Activated CD8-positive, alpha-beta T cell treated with anti-CD3 and anti-CD28 coated beads, Interleukin-2, amount 10 ng/mL, durations not matched to agents 7 days and 5 days (primary cell): Measurements from ENCODE around the gene ATXN1L. TPM values are rescaled to one million over a fixed set of nuclear protein-coding genes. Genes with fewer than 3 reads are reported as not detected.
"Not testable (repeated sequence)": the region's sequence is repeated elsewhere in the genome, so short reads cannot be mapped to it uniquely, and the experiment has no call there.

ENCODE experiments used
- ATAC-seq: fragments of 150-1000 bp; cut with Tn5 transposase; one replicate; pipeline ENCODE4 v1.10.0; 2021; ENCODE audit warnings: moderate library complexity
- CTCF ChIA-PET: fragments of 350-600 bp; sonication (Branson Sonifier 250); formaldehyde crosslinking; loops from one replicate; lab custom pipeline; 2021; ENCODE audit warnings: antibody characterized with exemption; lab: Charles Lee
- POLR2A ChIA-PET: fragments of 350-600 bp; sonication (Branson Sonifier 250); formaldehyde crosslinking; loops from one replicate; lab custom pipeline; 2021; ENCODE audit warnings: antibody characterized with exemption; lab: Charles Lee
- DNase-seq: peaks from one replicate; pipeline ENCODE4 v3.0.0-alpha.2; 2020
- H3K27ac Mint-ChIP-seq: one replicate; pipeline ENCODE4 v1.8.0; 2021; ENCODE audit warnings: mild to moderate bottlenecking, mixed read lengths
- H3K27me3 Mint-ChIP-seq: one replicate; pipeline ENCODE4 v1.8.0; 2021; ENCODE audit warnings: low read depth, mixed read lengths
- H3K36me3 Mint-ChIP-seq: one replicate; pipeline ENCODE4 v1.8.0; 2021; ENCODE audit warnings: low read depth, mixed read lengths
- H3K4me1 Mint-ChIP-seq: one replicate; pipeline ENCODE4 v1.8.0; 2021; ENCODE audit warnings: low read depth, mixed read lengths
- H3K4me3 Mint-ChIP-seq: one replicate; pipeline ENCODE4 v1.8.0; 2021; ENCODE audit warnings: mild to moderate bottlenecking, mixed read lengths
- H3K9me3 Mint-ChIP-seq: one replicate; pipeline ENCODE4 v1.8.0; 2022; ENCODE audit warnings: mixed read lengths; ENCODE audit not compliant: insufficient read depth
- total RNA-seq, 2 experiments: library from RNA; stranded (reverse); gene quantifications; one replicate each; pipeline ENCODE4 v1.2.3, GENCODE V29; 2021

Gene ATXN1L, protein sequence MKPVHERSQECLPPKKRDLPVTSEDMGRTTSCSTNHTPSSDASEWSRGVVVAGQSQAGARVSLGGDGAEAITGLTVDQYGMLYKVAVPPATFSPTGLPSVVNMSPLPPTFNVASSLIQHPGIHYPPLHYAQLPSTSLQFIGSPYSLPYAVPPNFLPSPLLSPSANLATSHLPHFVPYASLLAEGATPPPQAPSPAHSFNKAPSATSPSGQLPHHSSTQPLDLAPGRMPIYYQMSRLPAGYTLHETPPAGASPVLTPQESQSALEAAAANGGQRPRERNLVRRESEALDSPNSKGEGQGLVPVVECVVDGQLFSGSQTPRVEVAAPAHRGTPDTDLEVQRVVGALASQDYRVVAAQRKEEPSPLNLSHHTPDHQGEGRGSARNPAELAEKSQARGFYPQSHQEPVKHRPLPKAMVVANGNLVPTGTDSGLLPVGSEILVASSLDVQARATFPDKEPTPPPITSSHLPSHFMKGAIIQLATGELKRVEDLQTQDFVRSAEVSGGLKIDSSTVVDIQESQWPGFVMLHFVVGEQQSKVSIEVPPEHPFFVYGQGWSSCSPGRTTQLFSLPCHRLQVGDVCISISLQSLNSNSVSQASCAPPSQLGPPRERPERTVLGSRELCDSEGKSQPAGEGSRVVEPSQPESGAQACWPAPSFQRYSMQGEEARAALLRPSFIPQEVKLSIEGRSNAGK
- total RNA-seq, result 10 to 100 TPM; 20.3 to 22.6 TPM

DNA sequence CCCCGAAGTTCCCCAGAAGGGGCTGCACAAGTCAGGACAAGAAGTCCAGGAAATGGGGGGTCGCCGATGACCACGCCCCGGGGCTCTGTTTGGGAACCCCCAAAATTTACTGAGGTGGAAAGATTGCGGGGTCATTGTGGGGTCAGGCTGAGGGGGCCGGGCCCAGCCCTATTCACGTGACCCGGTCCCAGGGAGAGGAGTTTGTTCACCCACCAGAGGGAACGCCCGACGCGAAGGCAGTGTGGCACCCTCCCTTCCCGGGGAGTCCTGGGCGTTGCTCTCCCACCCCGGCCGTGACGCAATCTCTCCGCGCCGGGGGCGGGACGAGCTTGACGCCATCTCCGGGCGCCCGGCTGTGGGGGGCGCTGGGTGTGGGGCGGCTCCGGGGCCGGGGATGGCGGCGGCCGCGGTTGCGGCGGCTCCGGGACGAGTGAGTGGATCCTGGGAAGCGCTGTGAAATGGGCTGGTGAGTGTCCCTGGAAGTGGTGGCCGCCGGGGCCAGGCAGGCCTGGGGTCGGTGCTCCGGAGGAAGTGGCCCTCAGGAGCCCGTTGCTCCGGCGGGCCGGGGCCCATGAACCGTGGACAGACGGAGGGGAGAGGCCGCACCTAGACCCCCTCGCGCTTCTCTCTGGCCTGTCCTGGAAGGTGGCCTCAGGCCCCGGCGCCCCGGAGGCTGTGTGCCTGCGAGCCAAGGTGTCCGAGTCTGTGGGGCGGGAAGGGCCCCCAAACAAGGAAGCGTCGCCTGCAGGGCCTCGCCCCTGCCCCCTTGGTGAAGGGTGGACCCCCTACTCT is at the start of gene ATXN1L:
Gene ATXN1L, plus strand, starts transcription at position 338 of the 792 bp plus-strand sequence. CDS start 3,765 bp downstream, outside the sequence.
- Mint-ChIP-seq H3K4me1 (peaks cover 36% of the 10 kb centered on the region), H3K4me3 (peak within 1 kb of the TSS; percentile 90), H3K9me3 (no peaks in the 10 kb centered on the region), H3K36me3 (peaks cover 22% of the 10 kb centered on the region), H3K27me3 (no peaks in the 10 kb centered on the region), H3K27ac (peak within 1 kb of the TSS; percentile 94)
- ChIA-PET POLR2A (interaction anchor here (0.5 to 3.2 kb wide), 20 partner anchors 8 to 117 kb away, joined by 3 to 39 read pairs (median 4); partner anchors contain the start of genes AP1G1 and ZNF821), CTCF (interaction anchor here (1.0 to 4.3 kb wide), 6 partner anchors 29 to 116 kb away, joined by 3 to 39 read pairs (median 4); partner anchors contain the start of gene ZNF821)
- DNase-seq (peak; percentile 93), ATAC-seq (peak; percentile 97)

DNA sequence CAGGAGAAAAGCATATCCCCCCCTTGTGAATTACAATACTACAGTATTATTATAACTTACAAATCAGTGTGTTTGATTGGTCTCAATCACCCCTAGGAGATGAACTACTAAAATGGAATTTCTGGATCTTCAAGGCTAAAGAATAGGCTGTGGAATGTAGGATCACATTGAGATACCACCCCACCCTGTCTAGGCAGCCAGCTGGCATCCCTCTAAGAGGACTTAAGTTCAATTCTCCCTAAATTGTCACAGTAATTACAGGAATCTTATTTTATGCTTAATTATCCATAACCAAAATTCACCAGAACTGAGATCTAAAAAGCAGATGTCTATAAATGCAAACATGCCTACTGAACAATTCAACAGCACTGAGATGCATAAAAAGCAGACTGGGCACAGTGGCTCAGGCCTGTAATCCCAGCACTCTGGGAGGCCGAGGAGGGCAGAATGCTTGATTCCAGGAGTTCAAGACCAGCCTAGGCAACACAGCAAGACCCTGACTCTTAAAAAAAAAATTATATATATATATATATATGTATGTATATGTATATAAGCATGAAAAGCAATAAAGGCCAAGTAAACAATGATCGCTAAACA is 49.2 kb upstream of the ATXN1L start:
- Mint-ChIP-seq H3K4me1 (peaks cover 42% of the 10 kb centered on the region), H3K9me3 (no peaks in the 10 kb centered on the region), H3K4me3 (no peak overlapping the region), H3K27ac (no peak overlapping the region), H3K36me3 (peaks cover 35% of the 10 kb centered on the region), H3K27me3 (no peaks in the 10 kb centered on the region)
- DNase-seq (no peak), ATAC-seq (no peak)
- ChIA-PET POLR2A (no interaction called here), CTCF (no interaction called here)

DNA sequence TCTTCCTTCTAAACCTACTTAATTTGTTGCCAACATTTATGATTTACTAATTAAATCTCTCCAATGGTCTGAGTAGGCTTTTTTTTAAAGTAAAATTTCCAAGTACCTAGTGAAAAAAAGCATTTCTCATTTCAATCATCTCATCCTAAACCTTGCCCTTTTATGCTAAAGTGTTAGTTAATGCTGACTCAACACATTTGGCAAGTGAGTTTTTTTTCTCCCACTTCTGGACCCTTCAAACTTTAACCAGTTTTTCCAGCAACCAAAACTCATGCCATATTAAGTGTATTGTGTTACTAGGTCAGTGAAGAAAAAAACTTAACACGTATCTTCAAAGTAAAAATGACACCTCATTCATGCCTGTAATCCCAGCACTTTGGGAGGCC is 42.5 kb upstream of the ATXN1L start:
- H3K27ac Mint-ChIP-seq, result peak overlapping the region; percentile 2

DNA sequence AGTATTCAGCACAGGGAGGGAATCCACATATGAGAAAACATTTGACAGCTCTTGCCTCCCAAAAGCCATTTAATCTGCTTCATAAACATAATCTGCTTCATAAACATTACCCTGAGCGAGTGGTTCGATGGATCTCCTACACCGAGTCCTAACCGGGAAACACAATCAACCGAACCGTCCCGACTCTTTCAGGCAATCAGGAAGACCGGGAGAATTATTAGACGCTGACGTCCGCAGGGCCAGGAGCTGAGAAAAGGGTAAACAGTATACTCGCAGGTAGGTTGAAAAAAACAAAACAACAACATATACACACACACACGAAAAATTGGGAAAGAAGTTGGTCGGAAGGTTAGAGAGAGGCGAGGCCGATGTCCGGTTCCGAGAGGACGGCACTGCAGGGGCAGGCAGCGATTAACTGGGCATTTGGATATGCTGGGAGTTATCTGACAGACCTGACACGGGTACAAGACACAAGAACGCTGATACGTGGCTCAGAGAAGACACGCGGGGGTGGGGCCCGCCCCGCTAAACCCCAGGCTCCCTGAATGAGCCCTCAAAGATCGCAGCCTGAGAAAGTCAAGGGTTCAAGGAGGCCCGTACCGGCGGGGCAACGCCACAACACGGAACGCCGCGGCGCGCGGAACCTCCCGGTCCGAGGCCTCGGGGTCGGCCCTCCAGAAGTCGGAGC is 37.7 kb upstream of the ATXN1L start:
- Mint-ChIP-seq H3K4me1 (peaks cover 28% of the 10 kb centered on the region), H3K9me3 (no peaks in the 10 kb centered on the region), H3K27ac (peak overlapping the region; percentile 100), H3K4me3 (peak overlapping the region; percentile 90), H3K27me3 (no peaks in the 10 kb centered on the region), H3K36me3 (peaks cover 19% of the 10 kb centered on the region)
- no peak for DNase-seq
- peak; percentile 34 for ATAC-seq
- ChIA-PET CTCF (interaction anchor here (0.8 to 2.9 kb wide), 5 partner anchors 15 to 243 kb away, joined by 3 to 29 read pairs (median 4); partner anchors contain the start of gene ZNF821), POLR2A (interaction anchor here (0.6 to 3.6 kb wide), 17 partner anchors 13 to 285 kb away, joined by 3 to 42 read pairs (median 4); partner anchors contain the start of genes ATXN1L, DHX38, IST1 and TXNL4B)

More for the DNA sequence above, 42.5 kb upstream of the ATXN1L start:
- peaks cover 25% of the 10 kb centered on the region for H3K36me3 Mint-ChIP-seq
- DNase-seq, result no peak
- H3K9me3 Mint-ChIP-seq, result no peaks in the 10 kb centered on the region
- H3K4me3 Mint-ChIP-seq, result no peak overlapping the region
- ChIA-PET CTCF (no interaction called here), POLR2A (no interaction called here)
- ATAC-seq, result no peak
- no peaks in the 10 kb centered on the region for H3K27me3 Mint-ChIP-seq
- H3K4me1 Mint-ChIP-seq, result peaks cover 20% of the 10 kb centered on the region

DNA sequence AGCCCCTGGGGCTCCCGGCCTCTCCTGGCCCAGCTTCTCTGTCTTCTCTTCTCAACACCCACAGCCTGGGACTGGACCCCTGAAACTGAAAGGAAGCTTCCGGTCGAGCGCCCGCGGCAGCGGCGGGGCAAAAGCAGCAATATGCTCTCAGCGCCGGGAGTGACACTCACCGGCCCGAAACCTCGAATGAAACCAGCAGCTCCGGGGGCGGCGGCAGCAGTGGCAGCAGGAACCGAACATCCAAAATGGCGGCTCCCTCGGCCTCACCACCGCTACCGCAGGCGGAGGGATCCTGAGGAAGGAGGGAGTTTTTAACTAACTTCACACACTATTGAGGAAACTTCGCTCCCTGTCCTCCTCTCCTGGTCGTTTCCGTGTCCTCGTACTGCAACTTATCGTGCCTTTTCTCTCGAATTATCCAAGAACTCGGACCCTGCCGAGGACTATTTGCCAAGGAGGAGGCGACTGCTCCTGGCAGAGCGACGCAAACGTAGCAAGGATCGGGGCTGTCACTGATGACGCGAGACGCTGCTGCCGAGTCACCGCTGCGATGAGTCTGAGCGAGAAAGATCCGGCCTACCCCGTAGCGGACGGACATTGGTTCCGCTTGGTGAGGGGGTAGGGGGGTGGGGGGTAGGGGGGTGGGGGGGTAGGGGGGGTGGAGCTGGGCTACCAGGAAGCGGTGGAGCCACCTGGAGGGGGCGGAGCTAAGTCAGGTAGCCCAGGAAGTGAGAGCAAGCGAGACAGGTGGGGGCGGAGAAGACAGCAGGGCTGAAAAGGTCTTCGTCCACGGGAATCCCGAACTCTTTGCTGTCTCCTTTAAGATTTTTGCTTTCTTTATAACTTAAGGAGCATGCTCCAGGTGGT is 37.0 kb upstream of the ATXN1L start, which contains the start of gene AP1G1:
Gene AP1G1, minus strand, starts transcription at position 242 of the 867 bp plus-strand sequence. CDS start 19,355 bp downstream, outside the sequence.
- ATAC-seq, result peak; percentile 95
- POLR2A ChIA-PET, result interaction anchor here (0.6 to 3.6 kb wide), 19 partner anchors 11 to 284 kb away, joined by 3 to 42 read pairs (median 4); partner anchors contain the start of genes ATXN1L, DHX38, IST1 and TXNL4B
- peak; percentile 96 for DNase-seq
- Mint-ChIP-seq H3K4me1 (peaks cover 25% of the 10 kb centered on the region), H3K27ac (peak within 1 kb of the TSS; percentile 100), H3K27me3 (no peaks in the 10 kb centered on the region), H3K4me3 (peak within 1 kb of the TSS; percentile 90), H3K36me3 (peaks cover 15% of the 10 kb centered on the region), H3K9me3 (no peaks in the 10 kb centered on the region)
- CTCF ChIA-PET, result interaction anchor here (0.8 to 2.9 kb wide), 7 partner anchors 15 to 244 kb away, joined by 3 to 29 read pairs (median 4); partner anchors contain the start of gene ZNF821

DNA sequence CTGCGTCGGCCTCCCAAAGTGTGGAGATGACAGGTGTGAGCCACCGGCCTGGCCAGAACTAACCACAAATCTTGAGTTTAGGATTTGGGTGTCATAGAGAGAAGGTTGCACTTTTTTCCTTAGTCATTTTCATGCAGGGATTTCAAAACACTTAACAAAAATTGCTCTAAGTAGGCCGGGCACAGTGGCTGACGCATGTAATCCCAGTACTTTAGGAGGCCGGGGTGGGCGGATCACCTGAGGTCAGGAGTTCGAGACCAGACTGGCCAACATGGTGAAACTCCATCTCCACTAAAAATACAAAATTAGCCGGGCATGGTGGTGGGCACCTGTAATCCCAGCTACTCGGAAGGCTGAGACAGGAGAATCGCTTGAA is 35.6 kb upstream of the ATXN1L start:
- CTCF ChIA-PET, result not testable (repeated sequence)
- POLR2A ChIA-PET, result interaction anchor here (2.4 to 3.6 kb wide), 3 partner anchors 33 to 71 kb away, joined by 15 to 42 read pairs (median 39); partner anchors contain the start of gene ATXN1L

DNA sequence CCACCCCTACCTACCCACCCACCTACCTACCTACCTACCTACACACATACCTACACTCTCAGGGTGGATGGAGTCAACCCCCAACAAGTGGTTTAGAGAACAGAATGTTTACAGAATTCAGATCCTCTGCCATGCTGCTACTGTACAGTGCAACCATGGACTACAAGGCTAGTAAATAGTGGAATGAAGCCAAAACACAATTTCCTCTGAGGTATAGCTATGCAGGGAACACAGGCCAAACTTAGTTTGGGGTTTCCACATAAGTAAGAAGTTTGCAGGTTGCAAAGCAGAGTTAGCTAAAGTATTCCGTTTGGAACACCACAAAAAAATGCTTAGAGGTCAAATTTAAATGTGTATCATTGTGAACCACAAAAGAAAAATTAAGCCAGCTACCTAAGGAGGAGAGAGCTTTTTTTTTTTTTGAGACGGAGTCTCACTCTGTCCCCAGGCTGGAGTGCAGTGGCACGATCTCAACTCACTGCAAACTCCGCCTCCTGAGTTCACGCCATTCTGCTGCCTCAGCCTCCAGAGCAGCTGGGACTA is 34.4 kb upstream of the ATXN1L start:
- ChIA-PET POLR2A (interaction anchor here (1.4 kb wide), 1 partner anchor 35 kb away, joined by 3 read pairs; the partner anchor contains the start of gene ATXN1L), CTCF (interaction anchor here (1.0 kb wide), 1 partner anchor 72 kb away, joined by 4 read pairs; no protein-coding TSS in a partner anchor)
- H3K27me3 Mint-ChIP-seq, result no peaks in the 10 kb centered on the region
- no peak overlapping the region for H3K27ac Mint-ChIP-seq
- peaks cover 22% of the 10 kb centered on the region for H3K4me1 Mint-ChIP-seq
- no peaks in the 10 kb centered on the region for H3K9me3 Mint-ChIP-seq
- no peak for ATAC-seq
- peaks cover 10% of the 10 kb centered on the region for H3K36me3 Mint-ChIP-seq
- no peak for DNase-seq
- no peak overlapping the region for H3K4me3 Mint-ChIP-seq

More for the DNA sequence above, 35.6 kb upstream of the ATXN1L start:
- not testable (repeated sequence) for H3K27me3 Mint-ChIP-seq, H3K9me3 Mint-ChIP-seq, DNase-seq, ATAC-seq
- Mint-ChIP-seq H3K27ac (peak overlapping the region; percentile 100), H3K4me3 (peak overlapping the region; percentile 90), H3K4me1 (peaks cover 25% of the 10 kb centered on the region), H3K36me3 (peaks cover 12% of the 10 kb centered on the region)

DNA sequence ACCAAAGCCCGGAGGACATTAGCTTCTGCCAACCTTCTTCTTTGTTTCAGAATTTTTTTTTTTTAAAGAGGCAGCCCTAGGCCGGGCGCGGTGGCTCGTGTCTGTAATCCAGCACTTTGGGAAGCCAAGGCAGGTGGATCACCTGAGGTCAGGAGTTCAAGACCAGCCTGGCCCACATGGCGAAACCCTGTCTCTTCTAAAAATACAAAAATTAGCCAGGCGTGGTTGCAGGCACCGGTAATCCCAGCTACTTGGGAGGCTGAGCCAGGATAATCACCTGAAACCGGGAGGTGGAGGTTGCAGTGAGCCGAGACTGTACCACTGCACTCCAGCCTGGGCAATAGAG is 28.6 kb upstream of the ATXN1L start:
- ATAC-seq, DNase-seq, POLR2A ChIA-PET, H3K27me3 Mint-ChIP-seq, H3K4me1 Mint-ChIP-seq, H3K36me3 Mint-ChIP-seq, H3K9me3 Mint-ChIP-seq, H3K4me3 Mint-ChIP-seq: not testable (repeated sequence)
- peak overlapping the region; percentile 20 for H3K27ac Mint-ChIP-seq
- CTCF ChIA-PET, result interaction anchor here (0.8 kb wide), 1 partner anchor 12 kb away, joined by 3 read pairs; no protein-coding TSS in a partner anchor

DNA sequence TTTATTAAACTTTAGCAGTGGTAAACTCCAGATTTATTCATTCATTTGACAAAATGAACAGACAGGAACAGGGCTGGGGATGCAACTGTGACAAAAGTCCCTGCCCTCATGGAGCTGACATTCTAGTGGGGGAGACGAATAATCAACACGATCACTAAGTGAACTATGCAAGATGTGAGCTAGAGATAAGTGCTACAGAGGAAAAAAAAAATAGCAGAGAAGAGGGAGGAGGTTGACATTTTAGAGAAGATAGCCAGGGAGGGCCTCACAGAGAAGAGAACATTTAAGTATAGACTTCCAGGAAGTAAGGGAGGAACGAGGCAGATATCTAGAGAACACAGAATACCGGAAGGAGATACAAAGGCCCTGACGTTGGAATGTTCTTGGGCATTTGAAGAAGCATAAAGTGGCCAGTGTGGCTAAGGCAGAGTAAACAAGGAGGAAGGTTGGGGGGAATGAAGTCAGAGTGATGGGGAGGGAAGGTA is 19.2 kb upstream of the ATXN1L start:
- H3K27me3 Mint-ChIP-seq, result no peaks in the 10 kb centered on the region
- H3K9me3 Mint-ChIP-seq, result peaks cover 5% of the 10 kb centered on the region
- no peak for ATAC-seq
- no peak overlapping the region for H3K27ac Mint-ChIP-seq
- DNase-seq, result no peak
- no peaks in the 10 kb centered on the region for H3K36me3 Mint-ChIP-seq
- CTCF ChIA-PET, result interaction anchor here (1.2 kb wide), 1 partner anchor 56 kb away, joined by 4 read pairs; no protein-coding TSS in a partner anchor
- POLR2A ChIA-PET, result no interaction called here
- no peak overlapping the region for H3K4me3 Mint-ChIP-seq
- no peaks in the 10 kb centered on the region for H3K4me1 Mint-ChIP-seq
